ENCODE measurements around the gene PRSS1.
"Not testable (repeated sequence)": the region's sequence is repeated elsewhere in the genome, so short reads cannot be mapped to it uniquely, and the experiment has no call there.

The PRSS1 gene

DNA sequence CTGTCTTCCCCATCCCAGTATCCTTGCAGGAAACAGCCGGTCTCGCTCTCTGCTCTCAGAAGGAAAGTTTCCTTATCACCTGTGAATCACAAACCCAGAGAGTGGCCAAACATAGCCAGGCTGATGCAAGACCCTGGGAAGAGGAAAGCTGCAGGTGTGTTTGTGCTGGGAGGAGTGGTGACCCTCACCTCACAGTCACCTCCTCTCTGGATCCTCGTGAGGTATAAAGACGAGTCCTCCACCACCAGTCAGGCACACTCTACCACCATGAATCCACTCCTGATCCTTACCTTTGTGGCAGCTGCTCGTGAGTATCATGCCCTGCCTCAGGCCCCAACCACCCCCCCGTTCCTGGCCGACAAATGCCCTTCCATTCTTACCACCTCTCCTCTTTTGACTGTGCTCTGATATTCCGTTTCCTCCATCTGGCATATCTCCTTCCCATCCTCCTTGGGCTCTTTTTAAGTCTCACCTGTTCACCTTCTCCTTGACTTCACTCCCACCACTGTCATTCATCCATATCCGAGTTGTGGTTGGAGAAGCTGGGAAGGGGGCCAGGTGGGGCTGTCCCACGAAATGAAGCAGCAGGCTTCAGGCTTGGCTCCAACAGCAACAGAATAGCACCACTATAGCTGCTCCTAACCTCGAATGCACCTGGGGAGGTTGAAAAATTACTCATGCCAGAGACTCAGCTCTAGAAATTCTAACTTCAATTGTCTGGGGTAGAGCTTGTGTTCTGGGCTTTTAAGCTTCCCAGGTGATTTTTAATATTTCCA is at the start of gene PRSS1:
Gene PRSS1 (plus strand): TSS at position 255 of the 776 bp plus-strand sequence. CDS start 13 bp downstream, at position 268.
- DNase-seq (ENCODE audit: low read depth): no peak

DNA sequence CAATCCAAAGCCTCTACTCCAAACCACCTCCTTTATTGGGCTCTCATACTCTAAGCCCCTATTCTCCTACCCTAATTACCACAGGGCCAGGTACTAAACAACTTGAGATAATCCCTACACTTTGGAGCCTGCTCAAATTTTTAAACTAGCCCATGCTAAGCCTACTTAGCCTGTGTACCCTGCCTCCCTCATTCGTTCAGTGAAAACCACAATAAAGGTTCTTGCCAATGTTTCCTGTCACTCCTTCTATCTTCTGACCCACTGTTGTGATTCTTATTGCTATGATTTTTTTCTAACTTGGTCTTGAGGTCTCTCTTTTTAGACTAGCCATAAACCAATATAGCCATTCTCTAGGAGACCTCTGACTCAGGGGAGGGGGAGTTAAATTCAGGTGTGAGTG is 48.3 kb upstream of the PRSS1 start:
- DNase-seq (ENCODE audit: low read depth): not testable (repeated sequence)

DNA sequence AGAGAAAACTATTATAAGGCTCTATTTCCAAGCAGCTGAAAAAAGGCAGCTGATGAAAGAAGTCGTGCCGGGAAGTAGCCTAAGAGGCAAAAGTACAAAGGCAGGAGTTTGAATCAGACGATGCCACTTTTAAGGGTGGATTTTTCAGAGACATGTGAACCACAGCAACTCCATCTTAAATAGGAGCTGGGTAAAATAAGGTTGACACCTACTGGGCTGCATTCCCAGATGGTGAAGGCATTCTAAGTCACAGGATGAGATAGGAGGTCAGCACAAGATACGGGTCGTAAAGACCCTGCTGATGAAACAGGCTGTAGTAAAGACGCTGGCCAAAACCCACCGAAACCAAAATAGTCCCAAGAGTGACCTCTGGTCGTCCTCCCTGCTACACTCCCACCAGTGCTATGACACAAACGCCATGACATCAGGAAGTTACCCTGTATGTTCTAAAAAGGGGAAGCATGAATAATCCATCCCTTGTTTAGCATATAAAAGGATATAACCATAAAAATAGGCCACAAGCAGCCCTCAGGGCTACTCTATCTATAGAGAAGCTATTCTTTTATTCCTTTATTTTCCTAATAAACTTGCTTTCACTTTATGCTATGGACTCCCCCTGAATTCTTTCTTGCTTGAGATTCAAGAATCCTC is 45.5 kb upstream of the PRSS1 start:
- DNase-seq (ENCODE audit: low read depth): no peak

DNA sequence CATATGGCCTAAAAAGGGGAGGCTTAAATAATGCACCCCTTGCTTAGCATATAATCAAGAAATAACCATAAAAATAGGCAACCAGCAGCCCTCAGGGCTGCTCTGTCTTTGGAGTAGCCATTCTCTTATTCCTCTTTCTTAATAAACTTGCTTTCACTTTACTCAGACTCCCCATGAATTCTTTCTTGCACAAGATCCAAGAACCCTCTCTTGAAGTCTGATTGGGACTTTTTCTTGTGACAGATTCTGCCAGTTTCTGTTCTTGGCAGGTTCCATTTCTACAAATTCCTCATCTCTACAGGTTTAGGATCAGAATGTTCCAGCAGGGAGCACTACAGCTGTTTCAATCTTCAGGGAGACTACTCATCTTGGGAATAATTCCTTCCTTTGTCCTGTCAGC is 40.5 kb upstream of the PRSS1 start:
- not testable (repeated sequence) for DNase-seq (ENCODE audit: low read depth)

DNA sequence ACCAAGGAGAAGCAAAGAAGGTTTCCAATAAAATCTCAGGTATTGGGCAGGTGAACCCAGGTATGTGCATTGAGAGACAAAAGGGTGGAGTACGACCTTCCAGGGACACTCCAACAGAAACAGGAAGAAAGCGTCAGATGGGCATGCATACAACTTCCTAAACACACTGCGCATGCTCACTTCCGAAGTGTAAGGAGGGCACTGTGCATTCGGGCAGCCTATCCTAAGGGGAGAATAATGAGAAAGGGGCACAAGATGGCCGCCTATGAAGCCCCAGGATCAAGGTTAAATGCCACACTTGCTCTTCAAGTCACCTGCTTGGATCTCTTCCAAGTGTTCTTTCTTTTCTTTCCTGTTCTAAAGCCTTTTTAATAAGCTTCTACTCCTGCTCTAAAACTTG is 39.4 kb upstream of the PRSS1 start:
- DNase-seq (ENCODE audit: low read depth): no peak

DNA sequence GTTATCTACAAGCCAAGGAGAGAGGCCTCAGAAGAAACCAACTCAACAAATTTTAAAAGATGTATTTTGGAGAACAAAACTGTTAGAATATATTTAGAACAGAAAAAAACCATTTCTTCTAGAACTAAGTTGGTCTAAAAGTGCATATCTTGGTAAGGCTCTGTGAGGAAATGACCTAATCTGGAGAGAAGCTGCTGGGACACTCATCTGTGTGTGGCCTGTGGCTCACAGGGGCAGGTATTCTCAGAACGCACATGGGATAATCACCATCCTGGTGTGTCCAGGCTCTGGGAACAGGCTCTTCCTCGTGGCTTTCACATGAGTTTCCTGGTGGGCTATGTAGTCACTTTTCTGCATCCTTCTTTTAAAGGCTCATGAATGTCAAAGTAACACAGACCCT is 38.1 kb upstream of the PRSS1 start:
- DNase-seq (ENCODE audit: low read depth): no peak

DNA sequence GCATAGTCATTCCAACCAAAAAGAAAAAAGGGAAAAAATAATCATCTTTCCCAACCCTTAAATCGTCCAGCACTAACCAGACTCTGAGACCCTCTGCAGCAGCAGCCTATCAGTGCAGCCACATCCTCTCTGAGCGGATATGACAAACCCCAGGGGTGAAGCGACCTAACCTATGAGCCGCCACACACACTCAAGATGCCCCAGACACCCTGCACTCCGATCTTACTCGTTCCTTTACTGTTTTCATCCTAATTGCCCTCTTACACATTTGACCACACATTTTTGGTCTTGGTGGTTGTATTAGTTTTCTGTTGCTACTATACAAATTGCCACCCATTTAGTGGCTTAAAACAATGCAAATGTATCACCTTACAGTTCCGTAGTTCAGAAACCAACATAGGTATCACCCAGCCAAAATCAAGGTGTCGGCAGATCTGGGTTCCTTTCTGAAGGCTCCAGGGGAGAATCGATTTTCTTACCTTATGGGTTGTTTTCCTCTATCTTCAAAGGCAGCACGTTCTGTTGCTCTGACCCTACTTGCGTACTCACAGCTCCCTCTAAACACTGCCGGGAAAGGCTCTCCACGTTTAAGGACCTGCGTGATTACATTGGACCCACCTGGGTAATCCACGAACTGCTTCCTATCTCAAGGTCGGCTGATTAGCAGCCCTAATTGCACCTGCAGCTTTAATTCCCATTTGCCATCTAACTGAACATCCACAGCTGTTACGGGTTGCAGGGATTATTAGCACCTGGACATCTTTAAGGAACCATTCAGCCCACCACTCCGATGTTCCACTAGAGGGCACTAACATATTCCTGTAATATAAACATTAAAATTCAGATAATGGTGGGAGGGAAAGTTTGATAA is 37.3 kb upstream of the PRSS1 start:
- DNase-seq (ENCODE audit: low read depth): no peak

DNA sequence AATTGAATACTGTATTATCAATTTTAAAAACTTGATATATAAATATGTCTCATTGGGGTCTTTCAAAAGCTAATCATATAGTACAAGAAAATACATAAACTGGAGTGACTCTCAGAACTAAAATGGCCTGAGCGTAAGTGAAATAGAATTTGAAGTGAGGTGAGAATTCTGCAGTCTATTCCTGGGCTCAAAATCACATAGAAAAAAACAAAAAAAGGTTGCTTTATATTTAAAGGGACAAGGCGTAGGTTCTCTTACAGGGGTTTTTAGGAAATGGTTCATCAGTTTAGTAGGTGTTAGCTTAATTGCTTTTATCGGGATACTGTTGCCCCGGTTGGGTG is 36.7 kb upstream of the PRSS1 start:
- DNase-seq (ENCODE audit: low read depth): no peak

DNA sequence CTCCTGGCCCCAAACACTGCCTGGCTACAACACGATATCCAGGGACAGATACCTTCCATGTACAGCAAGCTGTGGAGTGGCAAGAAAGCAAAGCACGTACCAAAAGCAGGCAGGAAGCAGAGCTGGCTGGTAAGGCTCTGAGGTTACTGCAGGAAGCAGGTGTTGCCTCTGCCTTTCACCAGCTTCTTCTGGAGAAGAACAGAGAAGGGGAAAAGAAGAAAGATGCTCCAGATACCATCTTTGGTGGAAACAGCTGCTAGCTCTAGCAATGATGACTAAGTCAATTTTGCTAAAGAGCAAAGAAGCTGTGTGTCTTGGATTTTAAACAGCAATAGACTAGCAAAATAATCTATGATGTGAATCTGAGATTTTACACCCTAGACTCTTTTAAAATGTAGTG is 34.9 kb upstream of the PRSS1 start:
- no peak for DNase-seq (ENCODE audit: low read depth)

DNA sequence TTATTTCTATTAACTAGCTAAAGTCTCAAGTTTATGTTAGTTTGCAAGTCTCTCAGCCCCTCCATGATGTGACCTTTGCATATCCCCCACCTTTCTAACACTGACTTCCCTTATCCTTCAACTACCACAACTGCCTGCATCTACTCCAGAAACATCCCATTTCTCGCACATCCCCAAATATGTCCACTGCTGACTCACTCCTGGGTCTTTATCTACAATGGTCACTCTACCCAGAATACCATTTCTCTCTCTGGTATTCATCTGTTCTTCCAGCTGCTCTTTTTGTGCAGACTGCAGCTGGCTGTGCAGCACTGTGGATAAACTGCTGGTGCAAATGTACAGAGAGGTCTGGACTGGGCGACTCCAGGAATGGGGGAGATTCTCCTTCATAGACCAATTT is 32.7 kb upstream of the PRSS1 start:
- DNase-seq (ENCODE audit: low read depth): no peak

DNA sequence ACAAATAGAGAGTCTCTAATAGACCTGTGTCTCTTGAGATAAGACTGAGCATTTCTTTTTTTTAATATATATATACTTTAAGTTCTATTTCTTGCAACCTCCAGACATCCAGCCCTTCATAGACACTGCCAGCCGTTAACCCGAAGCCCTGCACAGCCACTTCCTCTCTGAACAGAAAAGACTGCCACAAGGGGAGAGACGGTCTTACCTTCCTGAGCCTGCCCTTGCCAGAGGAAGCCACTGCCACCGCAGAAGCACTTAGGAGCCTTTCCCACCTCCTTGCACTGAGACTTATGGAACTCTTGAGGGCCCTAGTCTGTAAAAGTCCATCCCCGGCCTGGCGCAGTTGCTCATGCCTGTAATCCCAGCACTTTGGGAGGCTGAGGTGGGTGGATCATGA is 31.8 kb upstream of the PRSS1 start:
- DNase-seq (ENCODE audit: low read depth): no peak

DNA sequence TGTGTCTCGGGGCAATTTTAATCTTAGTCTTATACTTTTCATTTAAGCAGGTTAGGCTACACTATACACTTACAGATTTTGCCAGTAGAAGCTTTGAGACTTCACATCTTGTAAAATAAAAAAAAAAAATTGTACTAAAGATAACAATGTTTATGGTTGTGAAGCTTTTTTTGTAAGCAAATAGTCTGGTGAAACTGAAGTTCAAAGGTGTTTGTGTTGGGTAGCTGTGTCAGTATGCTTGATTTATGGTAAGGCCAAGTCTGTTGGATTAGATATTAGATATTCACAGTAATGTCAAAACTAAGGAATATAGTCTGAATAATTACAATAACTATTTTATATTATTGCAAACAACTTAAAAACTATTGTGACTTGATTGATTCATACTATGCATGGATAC is 31.0 kb upstream of the PRSS1 start:
- DNase-seq (ENCODE audit: low read depth): no peak

DNA sequence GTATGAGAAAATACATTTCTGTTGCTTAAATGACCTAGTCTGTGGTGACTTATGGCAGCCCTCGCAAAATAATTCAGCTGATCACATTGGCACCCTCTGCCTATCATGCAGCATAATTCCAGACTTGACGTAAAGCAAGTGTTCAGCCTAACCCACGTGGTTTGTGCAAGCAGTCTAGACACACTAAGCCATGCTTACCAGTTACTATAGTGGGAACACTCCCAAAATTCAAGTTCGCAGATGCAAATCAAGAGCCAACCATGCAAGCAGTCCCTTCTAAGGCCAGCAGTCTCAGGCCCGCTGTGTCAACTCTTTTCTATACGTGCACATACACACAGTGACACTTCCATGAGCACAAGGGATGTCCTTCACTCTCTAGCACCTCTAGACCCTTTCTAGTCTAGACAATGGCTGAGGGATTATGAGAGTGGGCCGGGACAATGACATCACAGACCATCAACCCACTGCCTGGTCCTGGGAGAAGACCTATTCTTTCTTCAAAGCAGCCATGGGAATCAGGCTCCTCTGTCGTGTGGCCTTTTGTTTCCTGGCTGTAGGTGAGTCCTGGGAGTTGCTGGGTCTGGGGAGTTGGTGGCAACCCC is 29.0 kb upstream of the PRSS1 start:
- DNase-seq (ENCODE audit: low read depth): no peak

DNA sequence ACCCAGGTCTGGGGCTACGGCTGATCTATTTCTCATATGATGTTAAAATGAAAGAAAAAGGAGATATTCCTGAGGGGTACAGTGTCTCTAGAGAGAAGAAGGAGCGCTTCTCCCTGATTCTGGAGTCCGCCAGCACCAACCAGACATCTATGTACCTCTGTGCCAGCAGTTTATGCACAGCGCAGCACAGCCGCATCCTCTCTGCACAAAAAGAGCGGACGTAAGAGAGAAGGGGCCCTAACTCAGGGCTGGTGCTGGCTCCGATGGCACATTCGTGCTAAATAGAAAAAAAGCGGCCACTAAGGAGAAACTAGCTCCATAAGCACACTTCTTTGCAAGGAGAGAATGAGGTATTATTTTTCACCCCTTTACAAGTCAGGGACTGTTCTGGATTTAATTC is 28.3 kb upstream of the PRSS1 start:
- DNase-seq (ENCODE audit: low read depth): no peak

DNA sequence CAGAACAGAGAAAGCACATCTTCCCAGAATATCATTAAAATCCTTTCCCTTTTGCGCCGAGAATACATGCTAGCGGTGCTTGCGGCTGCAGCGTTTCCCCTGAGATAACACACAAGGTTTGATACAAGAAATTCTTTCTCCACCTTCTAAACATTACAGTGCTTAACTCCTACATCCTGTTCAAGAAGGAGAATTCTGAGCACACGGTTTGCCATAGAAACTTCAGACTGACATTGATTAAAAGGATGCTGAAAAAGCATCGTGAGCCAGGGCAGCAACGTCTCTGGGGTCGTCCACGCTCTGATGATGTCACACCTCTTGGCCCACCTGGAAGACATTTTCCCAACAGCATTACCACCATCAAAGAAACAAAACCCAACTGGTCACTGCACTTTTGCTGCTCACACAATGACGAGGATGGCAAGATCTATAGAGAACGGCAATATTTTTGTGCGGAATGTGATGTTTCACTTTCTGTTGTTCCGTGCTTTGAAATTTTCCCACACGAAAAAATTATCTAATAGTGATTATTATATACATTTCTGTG is 27.0 kb upstream of the PRSS1 start:
- DNase-seq (ENCODE audit: low read depth): no peak

DNA sequence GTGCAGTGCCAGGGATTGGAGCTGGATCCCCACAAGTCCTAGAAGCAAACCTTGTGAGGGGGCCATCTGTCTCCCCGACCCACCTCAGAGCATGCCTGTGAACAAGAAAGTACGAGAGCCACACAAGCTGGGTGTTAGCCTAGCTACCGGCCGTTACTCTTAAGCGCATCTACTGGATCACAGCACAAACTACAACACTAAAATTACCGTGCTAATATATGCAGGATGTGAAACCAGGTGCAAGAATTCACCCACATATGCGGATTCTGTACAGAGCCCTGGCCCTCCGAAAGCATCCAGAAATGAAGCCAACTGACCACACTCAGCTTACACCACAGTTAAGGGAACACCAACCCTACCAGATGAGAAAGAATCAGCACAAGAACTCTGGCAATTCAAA is 16.0 kb upstream of the PRSS1 start:
- no peak for DNase-seq (ENCODE audit: low read depth)

DNA sequence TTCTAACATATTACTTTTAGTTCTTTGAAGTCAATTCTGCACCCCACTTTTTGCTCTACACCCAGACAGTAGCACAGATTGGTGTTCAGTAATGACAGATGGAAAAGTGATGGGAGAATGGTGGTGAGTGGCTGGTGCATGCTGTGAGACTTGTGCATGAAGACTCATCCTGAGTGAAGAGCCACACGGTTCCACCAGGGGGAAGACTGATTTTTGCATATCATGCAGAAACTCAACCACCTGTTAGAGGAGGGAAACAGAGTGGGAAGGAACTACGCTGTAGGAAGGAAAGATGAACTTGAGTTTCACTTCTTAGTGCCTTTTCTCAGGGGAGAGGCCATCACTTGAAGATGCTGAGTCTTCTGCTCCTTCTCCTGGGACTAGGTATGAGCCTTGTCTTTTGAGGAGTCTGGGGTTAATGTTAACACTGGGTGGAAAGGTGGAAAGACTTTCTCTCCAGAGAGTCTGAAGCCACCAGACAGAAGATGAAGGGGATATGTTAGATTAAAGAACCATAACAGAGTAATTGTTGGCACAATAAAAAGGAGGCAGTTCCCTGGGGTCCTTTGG is 9.3 kb upstream of the PRSS1 start:
- DNase-seq (ENCODE audit: low read depth): no peak

DNA sequence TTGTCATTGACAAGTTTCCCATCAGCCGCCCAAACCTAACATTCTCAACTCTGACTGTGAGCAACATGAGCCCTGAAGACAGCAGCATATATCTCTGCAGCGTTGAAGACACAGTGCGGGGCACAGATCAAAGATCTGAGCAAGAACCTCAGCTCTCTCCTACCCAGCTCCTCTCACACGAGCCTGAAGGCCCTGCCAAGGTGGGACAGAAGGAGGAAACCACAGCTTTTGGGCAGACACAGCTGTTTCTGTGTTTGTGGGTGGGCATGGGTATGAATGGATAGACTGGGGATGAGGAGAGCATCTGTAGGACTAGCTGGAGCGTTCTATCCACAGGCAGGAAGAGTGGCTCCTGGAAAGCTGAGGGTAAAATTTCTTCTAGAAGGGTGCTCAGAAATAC is 8.5 kb upstream of the PRSS1 start:
- no peak for DNase-seq (ENCODE audit: low read depth)

DNA sequence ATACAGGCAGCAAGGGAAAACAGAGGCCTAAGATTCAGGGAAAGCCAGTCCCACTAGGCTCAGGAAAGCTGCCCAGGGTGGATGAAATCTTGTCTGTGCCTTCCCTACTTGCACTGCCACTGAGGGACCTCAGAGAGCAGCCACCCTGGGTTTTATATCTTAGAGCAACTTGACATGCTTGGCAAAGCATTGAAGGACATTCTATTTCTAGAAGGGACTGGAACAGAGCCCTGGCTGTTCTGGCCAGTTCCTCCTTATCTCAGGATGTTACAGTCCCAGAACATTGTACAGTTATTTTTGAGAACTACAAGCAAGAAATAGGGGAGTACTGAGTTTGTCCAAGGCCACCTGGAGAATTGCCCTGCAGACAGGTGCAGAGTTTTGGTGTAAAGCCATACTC is 7.3 kb upstream of the PRSS1 start:
- not testable (repeated sequence) for DNase-seq (ENCODE audit: low read depth)

DNA sequence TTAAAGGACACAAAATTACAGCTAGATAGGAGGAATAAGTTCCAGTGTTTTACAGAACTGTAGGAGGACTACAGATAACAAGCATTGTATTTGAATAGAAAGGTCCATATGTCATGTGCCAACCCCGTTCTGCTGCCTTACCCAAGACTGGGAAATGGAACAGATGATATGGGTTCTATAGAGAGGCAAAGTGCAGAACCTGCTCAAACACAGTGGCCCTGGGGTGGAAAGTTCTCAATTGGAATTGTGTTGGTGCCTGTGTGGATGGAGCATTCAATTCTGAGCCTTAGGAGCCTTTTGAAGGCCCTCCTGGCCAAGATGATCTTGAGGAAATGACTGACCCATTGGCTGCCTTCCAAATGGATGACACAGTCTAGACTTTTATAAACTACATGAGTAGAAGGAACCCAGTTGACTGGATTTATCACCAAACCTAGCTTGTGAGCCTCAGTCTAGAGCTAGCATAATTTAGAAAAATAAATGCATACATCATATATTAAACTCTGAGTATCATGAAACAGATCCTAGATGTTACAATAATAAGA is 4.1 kb upstream of the PRSS1 start:
- DNase-seq (ENCODE audit: low read depth): no peak

DNA sequence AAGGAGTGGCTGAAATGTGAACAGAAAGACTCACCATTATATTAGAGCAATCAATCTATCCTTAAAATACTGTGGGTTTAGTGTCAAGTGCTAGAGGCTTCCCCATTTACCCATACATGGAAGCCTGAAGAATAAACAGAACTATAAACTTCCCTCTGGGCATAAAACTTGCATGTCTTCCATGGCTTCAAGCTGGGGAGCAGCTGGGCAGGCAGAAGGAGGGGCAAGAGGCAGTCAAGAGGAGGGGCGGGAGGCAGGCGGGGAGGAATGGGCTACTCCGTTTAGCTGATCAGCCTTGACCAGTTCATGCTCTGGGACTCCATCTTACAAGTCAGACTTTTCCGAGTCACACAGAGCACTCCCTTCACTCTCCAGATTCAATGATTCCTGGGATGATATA is 3.5 kb upstream of the PRSS1 start:
- DNase-seq (ENCODE audit: low read depth): no peak

DNA sequence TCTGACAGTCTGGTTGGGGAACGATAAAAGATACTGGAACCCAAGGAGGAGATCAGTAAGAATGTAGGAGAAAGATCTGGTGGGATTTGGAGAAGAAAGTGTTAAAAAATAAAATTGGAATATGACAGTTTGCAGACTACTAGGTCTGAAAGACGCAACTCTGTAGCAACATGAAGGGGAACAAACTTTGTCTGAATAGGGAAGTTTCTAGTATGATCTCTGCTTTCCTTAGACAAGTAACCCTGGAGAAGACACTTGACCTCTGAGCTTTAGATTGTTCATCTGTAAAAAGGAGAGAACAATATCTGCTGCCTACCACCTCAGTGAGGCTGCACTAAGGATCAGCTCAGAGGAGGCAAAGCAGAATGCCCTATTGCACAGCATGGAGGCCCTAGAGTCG is 3.0 kb upstream of the PRSS1 start:
- no peak for DNase-seq (ENCODE audit: low read depth)
